ENCODE measurements around the gene LUC7L3.

Gene LUC7L3

DNA sequence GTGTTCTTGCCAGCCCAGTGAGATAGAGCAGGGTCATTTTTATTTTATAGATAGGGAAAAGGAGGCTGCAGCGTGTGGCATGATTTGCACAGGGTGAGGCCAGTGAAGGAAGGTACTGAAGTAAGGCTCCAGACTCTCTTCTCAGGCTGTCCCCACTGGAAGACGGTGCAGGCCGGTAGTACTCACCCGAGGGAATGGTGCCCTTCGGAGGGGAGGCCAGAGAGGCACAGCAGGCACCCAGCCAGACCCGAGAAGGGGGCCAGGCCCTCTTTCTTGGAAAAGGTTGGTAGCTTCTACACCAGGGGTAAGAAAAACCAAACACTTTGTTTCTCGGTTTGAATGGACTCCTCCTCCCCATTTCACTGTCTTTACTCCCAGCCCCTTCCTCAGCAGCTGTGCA is 47.6 kb downstream of the LUC7L3 start:
- TF ChIP-seq GATA1 (IDR thresholded peaks at IDR 0.05; ENCODE audit: low read depth, low read length), result no peak
- no peak for TF ChIP-seq POLR2A (IDR thresholded peaks at IDR 0.05; ENCODE audit: low read length)
- DNase-seq, result no peak

DNA sequence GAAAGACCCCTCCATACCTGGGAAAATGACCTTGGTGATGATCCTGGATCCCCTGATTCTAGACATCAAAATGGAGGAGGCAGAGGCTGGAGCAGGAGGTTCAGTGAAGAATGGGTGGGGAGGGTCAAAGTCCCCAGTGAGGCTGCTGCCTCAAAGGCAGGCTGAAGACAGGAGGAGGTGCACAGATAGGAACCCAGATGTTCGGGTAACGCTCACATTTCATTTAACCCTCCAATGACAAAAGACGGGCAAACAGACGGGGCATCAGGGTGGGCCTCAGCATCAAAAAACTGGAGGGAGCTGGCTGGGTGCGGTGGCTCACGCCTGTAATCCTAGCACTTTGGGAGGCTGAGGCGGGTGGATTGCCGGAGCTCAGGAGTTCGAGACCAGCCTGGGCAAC is 48.0 kb downstream of the LUC7L3 start, which contains the start of gene ANKRD40CL:
Gene ANKRD40CL, minus strand, starts transcription at position 73 of the 400 bp plus-strand sequence. CDS start 605 bp downstream, outside the sequence.
- DNase-seq, result no peak
- TF ChIP-seq POLR2A (IDR thresholded peaks at IDR 0.05; ENCODE audit: low read length) (no peak), GATA1 (IDR thresholded peaks at IDR 0.05; ENCODE audit: low read depth, low read length) (no peak)

DNA sequence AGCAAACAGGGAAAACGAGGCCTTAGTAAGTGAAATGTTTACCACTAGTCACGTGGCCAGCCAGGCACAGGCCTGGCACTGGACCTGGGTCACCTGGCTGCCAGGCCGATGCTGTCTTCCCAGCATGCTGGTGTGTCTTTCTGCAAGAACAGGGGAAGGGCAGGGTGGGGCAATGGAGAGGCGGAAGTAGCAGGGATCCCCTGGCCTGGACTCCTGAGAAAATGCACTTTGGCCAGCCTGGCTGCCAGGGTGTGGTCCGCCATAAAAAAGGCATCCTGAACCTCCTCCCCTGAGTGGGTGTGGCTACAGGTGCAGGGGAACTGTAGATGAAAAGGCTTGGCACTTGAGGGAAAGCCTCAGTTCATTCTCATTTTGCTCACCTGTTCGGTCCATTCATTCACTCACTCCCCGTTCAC is 49.0 kb downstream of the LUC7L3 start:
- DNase-seq, result no peak
- TF ChIP-seq POLR2A (IDR thresholded peaks at IDR 0.05; ENCODE audit: low read length), result no peak
- TF ChIP-seq GATA1 (IDR thresholded peaks at IDR 0.05; ENCODE audit: low read depth, low read length), result no peak

DNA sequence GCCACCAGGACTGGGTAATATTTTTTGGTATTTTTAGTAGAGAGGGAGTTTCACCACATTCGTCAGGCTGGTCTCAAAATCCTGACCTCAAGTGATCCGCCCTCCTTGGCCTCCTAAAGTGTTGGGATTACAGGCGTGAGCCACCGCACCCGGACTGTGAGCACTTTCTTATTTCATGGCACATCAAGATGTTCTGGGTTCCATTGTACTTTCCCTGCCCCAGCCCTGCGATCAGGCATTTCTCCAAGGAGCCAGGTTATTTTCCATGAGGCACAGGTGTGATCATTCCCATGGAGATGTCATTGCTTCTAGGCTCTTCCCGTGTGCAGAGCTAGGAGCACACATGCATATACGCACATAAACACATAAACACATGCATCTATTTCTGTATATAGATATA is 50.5 kb downstream of the LUC7L3 start:
- DNase-seq, result no peak
- TF ChIP-seq POLR2A (IDR thresholded peaks at IDR 0.05; ENCODE audit: low read length) (no peak), GATA1 (IDR thresholded peaks at IDR 0.05; ENCODE audit: low read depth, low read length) (no peak)

DNA sequence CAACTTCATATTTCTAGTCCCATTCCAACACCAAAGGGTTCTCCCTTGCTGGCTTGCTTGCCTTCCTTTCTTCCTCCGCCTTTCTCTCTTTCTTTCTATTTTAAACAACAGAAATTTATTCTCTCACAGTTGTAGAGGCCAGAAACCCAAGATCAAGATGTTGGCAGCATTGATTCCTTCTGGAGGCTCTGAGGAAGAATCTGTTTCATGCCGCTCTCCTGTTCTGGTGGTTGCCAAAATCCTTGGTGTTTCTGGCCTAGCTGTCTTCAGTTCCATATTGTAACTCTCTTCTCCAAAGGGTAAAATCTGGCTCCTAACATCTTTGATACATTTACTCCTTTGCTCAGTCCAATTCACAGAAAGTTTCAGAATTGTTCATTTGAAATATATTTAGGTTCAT is 50.9 kb downstream of the LUC7L3 start:
- TF ChIP-seq GATA1 (IDR thresholded peaks at IDR 0.05; ENCODE audit: low read depth, low read length) (no peak), POLR2A (IDR thresholded peaks at IDR 0.05; ENCODE audit: low read length) (no peak)
- no peak for DNase-seq

DNA sequence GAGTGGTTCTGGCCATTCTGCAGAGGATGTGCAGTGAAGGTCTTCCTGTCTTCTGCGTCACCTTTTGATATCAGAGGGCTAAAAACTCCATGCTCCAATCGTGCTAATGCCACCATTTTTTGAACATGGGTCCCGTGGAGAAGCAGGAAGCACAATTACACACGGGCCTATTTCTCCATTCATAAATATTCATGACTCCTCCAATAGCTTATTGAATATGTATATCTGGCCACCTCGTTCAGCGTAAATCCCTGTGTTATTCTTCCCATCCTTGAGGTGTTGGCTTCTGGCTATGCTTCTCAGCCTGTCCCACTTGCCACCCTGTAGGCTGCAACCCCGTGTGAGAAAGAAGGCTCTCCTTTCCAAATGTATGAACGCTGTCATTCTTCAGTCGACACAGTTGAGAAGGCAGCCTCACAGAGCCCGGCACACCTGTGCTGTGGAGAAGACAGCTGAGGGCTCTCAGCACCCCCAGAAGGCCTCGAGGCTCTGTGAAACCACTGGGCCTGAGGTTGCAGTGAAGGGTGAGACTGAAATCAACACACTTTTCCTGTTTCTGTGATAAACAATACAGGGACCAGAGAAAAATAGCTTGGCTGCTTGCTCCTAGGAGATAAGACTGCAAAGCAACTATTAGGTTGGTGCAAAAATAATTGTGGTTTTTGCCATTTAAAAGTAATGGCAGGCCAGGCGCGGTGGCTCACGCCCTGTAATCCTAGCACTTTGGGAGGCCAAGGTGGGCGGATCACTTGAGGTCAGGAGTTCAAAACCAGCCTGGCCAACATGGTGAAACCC is 52.8 kb downstream of the LUC7L3 start:
- DNase-seq, result no peak
- TF ChIP-seq GATA1 (IDR thresholded peaks at IDR 0.05; ENCODE audit: low read depth, low read length), result no peak
- TF ChIP-seq POLR2A (IDR thresholded peaks at IDR 0.05; ENCODE audit: low read length), result no peak

DNA sequence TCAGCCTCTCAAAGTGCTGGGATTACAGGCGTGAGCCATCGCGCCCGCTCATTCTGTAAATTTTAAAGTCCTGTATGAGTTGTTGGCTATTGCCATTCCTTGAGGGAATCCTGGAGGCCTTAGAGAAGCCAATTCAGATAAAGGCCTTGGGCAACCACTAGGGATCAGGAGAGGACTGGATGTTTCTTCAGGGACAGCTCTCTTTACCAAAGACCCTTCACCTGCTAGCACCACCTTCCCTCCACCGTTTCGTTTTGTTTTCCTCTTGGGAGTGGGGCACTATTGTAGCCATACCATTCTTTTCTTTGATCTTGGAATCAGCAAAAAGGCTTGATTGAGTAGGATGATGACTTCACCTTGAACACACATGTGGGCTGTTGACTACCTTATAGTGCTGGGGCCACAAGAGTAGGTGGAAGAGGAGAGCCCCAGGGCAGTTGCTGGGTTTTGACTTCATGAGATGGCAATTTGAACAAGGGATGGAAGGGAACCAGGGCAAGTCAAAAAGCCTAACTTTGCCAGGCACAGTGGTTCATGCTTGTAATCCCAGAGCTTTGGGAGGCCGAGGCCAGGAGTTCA is 54.9 kb downstream of the LUC7L3 start:
- no peak for TF ChIP-seq GATA1 (IDR thresholded peaks at IDR 0.05; ENCODE audit: low read depth, low read length)
- TF ChIP-seq POLR2A (IDR thresholded peaks at IDR 0.05; ENCODE audit: low read length), result no peak
- no peak for DNase-seq

DNA sequence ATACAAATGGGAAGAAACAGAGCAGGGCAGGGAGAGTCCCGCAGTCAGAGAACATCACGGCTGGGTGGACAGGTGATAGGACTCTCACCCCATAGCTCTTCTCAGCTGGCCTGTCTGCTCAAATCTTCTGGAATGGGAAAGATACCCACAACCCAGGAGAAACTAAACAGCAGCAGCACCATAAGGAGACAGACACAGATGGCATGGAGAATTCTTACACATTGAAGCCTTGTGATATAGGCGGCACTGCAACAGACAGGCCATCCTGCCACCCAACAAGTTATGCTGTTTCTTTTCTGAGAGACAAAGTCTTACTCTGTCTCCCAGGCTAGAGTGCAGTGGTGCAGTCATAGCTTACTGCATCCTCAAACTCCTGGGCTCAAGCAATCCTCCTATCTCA is 56.5 kb downstream of the LUC7L3 start:
- no peak for TF ChIP-seq POLR2A (IDR thresholded peaks at IDR 0.05; ENCODE audit: low read length)
- TF ChIP-seq GATA1 (IDR thresholded peaks at IDR 0.05; ENCODE audit: low read depth, low read length), result no peak
- no peak for DNase-seq

DNA sequence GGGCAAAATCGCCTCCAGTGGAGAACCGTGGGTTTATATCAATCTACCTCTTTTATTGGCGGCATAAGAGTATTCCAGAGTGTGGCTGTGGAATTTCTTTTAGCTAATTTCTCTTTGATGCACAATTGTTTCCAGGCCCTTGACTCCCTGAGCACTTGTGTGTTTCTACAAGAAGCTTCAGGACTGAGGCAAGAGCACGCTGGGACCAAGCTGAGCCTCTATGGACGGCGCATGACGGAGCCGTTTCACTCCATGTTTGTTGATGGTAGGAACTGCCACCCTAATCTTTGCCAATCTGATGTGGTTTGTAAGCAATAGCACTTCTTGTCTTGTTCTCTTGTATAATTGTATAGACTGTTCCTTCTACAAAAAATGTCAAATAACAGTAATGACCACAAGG is 59.1 kb downstream of the LUC7L3 start:
- no peak for DNase-seq
- TF ChIP-seq POLR2A (IDR thresholded peaks at IDR 0.05; ENCODE audit: low read length) (no peak), GATA1 (IDR thresholded peaks at IDR 0.05; ENCODE audit: low read depth, low read length) (no peak)

DNA sequence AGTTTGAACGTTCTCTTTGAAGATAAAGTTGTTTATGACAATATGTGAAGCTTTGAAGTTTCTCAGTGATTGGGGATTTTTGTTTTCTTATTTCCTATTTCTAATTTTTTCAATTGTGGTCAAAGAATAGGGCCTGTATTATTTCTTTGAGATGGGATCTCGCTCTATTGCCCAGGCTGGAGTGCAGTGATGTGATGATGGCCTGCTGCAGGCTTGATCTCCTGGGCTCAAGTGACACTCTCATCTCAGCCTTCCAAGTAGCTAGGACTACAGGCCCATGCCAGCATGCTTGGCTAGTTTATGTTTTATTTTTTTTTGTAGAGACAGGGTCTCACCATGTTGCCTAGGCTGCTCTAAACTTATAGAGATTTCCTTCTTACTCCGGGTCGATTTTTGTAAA is 59.6 kb downstream of the LUC7L3 start:
- DNase-seq, result no peak
- TF ChIP-seq GATA1 (IDR thresholded peaks at IDR 0.05; ENCODE audit: low read depth, low read length) (no peak), POLR2A (IDR thresholded peaks at IDR 0.05; ENCODE audit: low read length) (no peak)

DNA sequence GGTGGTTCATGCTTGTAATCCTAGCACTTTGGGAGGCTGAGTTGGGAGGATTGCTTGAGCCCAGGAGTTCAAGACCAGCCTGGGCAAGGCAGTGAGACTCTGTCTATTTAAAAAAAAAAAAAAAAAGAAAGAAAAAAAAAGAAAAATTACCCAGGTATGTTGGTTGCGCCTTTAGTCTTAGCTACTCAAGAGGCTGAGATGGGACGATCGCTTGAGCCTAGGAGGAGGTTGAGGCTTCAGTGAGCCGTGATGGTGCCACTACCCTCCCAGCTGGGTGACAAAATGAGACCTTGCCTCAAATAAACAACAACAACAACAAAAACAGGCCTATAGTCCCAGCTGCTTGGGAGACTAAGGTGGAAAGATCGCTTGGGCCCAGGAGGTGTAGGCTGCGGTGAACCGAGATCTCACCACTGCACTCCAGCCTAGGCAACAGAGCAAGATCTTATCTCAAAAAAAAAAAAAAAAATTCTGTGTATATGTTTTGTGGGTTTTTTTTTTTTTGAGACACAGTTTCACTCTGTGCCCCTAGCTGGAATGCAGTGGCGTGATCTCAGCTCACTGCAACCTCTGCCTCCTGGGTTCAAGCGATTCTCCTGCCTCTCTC is 60.4 kb downstream of the LUC7L3 start:
- TF ChIP-seq POLR2A (IDR thresholded peaks at IDR 0.05; ENCODE audit: low read length) (no peak), GATA1 (IDR thresholded peaks at IDR 0.05; ENCODE audit: low read depth, low read length) (no peak)
- DNase-seq, result no peak

DNA sequence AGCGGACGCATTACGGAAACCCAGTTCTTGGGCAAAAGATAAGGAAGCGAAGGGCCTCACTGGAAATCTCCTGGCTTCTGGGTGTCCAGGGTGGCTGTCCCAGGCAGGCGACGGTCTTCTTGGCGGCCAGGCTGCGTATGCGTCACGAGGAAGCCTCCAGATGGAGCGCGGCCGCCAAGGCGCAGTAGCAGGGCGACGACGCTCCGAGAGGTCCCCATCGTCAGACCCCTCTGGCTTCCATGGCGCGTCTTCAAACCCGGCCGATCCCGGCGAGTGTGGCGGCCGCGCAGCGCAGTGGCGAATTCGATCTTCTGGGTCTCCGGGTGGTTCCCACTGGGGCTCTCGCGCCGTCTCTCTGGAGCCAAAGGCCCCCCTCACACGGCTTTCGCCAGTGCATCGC is 61.8 kb downstream of the LUC7L3 start:
- no peak for DNase-seq

DNA sequence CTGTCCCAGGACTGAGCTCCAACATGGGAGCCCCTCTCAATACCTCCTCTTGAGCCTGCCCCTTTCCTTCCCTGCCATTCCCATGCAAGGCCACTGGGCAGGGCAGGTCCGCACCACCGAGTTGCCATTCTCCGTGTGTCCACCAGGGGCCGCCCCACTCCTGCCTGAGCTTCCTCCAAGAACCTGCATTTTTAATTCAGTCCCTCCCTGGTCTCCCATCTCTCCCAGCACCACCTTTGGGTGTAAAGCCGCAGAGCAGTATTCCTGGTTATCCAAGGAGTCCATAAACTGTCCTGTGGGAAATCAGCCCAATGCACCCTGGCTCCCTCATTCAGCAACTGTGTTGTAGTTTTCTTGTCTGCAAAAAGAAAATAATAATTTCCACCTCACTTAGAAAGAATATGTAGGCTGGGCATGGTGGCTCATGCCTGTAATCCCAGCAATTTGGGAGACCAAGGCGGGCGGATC is 63.8 kb downstream of the LUC7L3 start:
- TF ChIP-seq POLR2A (IDR thresholded peaks at IDR 0.05; ENCODE audit: low read length) (no peak), GATA1 (IDR thresholded peaks at IDR 0.05; ENCODE audit: low read depth, low read length) (no peak)

More for the DNA sequence above, 61.8 kb downstream of the LUC7L3 start:
- TF ChIP-seq GATA1 (IDR thresholded peaks at IDR 0.05; ENCODE audit: low read depth, low read length), result no peak
- TF ChIP-seq POLR2A (IDR thresholded peaks at IDR 0.05; ENCODE audit: low read length), result no peak

DNA sequence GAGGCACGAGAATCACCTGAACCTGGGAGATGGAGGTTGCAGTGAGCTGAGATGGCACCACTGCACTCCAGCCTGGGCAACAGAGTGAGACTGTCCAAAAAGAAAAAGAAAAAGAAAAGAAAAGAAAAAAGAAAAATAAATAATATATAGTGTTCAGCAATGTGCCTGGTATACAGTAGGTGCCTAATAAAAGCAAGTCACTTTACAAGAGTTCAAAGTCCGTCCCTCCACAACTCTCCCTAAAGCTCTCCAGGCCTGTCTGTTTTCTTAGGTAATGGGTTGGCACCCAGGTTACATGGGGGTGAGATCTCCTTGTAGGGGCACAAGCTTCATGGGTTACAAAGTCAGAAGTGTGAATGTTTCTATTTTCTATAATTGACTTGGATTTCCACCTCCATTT is 64.5 kb downstream of the LUC7L3 start:
- TF ChIP-seq POLR2A (IDR thresholded peaks at IDR 0.05; ENCODE audit: low read length), result no peak
- TF ChIP-seq GATA1 (IDR thresholded peaks at IDR 0.05; ENCODE audit: low read depth, low read length), result no peak
- no peak for DNase-seq

More for the DNA sequence above, 63.8 kb downstream of the LUC7L3 start:
- peak; percentile 83 to 91 for DNase-seq

All from erythroblast (primary cell).